Suprapubic skin (tissue), 3 donors: Measurements from ENCODE around the gene LCE5A.

Experiments used
- POLR2A ChIP-seq, 2 donors: fragments of 450-650 bp; IDR thresholded peaks; one replicate each; pipeline ENCODE4 v1.6.1; 2017; ENCODE audit warnings: antibody characterized with exemption in 2 of 2, mild to moderate bottlenecking in 2 of 2, moderate library complexity in 2 of 2
- TF ChIP-seq, protein P1 (sequence below), 2 donors: fragments of 200-600 bp in 1 of 2; fragments of 450-650 bp in 1 of 2; sonication (generic) in 1 of 2; IDR thresholded peaks; one replicate each; pipeline ENCODE4 v1.5.1; 2016 to 2019; ENCODE audit warnings: antibody characterized with exemption in 2 of 2, mild to moderate bottlenecking in 1 of 2, moderate library complexity in 1 of 2

DNA sequence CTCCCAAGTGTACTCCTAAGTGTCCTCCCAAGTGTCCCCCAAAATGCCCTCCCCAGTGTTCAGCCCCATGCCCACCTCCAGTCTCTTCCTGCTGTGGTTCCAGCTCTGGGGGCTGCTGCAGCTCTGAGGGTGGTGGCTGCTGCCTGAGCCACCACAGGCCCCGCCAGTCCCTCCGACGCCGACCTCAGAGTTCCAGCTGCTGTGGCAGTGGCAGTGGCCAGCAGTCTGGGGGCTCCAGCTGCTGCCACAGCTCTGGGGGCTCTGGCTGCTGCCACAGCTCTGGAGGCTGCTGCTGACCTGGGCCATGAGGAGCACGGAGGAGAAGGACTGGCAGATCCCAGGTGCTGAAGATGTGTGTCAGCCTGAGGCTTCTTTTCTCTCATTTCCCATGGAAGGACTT, 993 bp downstream of the LCE5A start:
- TF ChIP-seq POLR2A (IDR thresholded peaks at IDR 0.05) = no peak
- TF ChIP-seq, protein P1, sequence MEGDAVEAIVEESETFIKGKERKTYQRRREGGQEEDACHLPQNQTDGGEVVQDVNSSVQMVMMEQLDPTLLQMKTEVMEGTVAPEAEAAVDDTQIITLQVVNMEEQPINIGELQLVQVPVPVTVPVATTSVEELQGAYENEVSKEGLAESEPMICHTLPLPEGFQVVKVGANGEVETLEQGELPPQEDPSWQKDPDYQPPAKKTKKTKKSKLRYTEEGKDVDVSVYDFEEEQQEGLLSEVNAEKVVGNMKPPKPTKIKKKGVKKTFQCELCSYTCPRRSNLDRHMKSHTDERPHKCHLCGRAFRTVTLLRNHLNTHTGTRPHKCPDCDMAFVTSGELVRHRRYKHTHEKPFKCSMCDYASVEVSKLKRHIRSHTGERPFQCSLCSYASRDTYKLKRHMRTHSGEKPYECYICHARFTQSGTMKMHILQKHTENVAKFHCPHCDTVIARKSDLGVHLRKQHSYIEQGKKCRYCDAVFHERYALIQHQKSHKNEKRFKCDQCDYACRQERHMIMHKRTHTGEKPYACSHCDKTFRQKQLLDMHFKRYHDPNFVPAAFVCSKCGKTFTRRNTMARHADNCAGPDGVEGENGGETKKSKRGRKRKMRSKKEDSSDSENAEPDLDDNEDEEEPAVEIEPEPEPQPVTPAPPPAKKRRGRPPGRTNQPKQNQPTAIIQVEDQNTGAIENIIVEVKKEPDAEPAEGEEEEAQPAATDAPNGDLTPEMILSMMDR (IDR thresholded peaks at IDR 0.05) = no peak
